ENCODE data around the gene TFAP2E. TPM values are rescaled to one million over a fixed set of nuclear protein-coding genes. Genes with fewer than 3 reads are reported as not detected.
A peak's percentile ranks its signal among the peaks of the same experiment; 100 is the strongest.

Gene TFAP2E
- total RNA-seq, 1 donor from 2014 or later = under 0.01 TPM

DNA sequence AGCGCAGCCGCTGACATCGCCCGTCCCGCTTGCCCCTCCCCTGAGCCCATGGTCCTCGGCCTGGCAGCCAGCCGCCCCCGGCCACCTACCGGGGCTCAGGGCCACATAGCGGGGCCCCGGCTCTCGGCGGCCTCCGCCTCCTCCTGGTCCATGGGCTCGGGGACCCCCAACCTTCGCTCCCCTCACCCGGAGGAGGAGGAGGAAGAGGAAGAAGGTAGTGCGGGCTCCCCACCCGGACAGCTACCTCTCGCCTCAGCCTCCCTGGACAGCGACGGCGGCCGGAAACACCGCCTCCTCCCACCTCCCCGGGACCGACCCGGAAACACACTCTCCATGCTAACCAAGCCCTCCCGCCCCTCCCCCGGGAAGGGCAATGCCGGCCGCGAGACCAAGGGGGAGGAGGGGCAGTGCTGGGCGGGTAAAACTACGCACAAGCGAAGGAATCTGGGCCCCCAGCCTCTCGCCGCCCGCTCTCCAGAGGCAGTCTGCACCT is 15.9 kb upstream of the TFAP2E start, which contains the start of gene KIAA0319L:
TSS of gene KIAA0319L (minus strand) at position 286 of the 493 bp plus-strand sequence. CDS start 2,912 bp downstream, outside the sequence.
- peak; percentile 59 to 66 for DNase-seq (ENCODE audit: low read depth in 2 of 2)

DNA sequence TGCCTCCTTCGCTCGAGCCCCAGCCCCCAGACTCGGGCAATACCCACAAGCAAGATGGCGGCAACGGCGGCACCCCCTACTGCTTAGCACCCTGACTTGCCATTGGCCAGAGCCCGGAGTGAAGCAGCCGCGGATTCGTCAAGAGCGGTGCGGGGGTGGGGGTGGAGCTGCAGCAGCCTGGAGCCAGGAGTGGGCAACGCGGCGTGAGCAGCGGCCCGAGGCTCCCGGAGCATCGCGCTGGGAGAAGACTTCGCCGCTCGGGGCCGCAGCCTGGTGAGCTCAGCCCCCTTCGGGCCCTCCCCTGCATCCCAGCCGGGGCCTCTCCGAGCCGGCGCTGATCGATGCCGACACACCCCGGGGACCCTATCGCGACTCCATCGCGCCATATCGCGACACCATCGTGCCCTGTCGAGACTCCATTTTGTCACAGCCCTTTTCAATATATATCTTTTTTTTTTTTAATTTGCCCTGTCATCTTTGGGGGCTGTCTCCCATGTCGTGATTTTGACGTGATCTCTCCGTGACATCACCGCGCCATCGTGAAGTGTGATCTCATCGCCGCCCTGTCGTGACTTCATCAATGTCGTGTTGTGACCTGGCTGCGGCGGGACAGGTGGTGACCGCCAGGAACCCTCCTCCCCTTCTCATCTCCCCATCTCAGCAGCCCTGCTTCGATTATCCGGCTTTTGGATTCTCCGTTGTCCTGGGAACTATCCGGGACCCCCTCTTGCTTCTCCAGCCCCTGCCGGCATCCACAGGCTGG is 15.3 kb upstream of the TFAP2E start, which contains the start of gene NCDN:
TSS of gene NCDN (plus strand) at position 189 of the 763 bp plus-strand sequence. CDS start at position 581, 392 bp downstream.
- DNase-seq (ENCODE audit: low read depth in 2 of 2) = peak; percentile 98 to 99

DNA sequence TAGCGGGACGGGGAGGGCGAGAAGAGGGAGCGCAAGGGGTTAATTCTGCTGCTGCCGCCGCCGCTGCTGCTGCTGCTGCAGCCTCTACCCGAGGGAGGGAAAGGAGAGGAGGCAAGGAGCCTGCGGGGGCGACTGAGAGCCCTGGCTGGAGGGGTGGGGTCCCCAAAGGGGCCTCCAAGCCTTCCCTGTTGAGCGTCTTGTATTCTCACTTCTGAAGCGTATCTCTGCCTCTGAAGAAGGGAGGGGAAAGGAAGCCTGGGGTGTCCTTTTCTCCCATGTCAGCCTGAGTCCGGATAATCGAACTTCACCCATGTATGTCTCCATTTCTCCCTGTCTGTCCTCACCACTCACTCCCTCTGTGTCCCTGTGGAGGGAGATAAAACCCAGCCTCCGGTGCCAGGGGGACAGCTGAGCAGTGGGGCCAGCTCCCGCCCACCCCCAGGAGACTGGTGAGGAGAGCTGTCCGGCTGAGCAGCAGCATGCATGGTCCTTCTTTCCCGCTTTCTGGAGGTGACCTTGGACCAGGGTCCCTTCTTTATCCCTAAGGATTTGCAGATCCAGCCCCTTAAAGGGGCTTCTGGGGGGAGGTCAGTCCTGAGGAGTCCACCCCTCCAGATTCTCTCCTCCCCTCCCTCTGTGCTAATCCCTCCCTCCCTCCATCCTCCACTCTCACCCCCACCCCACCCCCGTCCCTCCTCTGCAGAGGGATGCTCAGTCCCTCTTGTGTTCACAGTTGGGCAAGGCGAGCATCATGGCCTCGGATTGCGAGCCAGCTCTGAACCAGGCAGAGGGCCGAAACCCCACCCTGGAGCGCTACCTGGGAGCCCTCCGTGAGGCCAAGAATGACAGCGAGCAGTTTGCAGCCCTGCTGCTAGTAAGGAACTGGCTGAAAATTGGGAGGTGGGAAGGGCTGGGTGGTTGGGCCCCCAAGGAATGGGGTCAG is 14.5 kb upstream of the TFAP2E start:
- DNase-seq (ENCODE audit: low read depth in 2 of 2) = no peak

DNA sequence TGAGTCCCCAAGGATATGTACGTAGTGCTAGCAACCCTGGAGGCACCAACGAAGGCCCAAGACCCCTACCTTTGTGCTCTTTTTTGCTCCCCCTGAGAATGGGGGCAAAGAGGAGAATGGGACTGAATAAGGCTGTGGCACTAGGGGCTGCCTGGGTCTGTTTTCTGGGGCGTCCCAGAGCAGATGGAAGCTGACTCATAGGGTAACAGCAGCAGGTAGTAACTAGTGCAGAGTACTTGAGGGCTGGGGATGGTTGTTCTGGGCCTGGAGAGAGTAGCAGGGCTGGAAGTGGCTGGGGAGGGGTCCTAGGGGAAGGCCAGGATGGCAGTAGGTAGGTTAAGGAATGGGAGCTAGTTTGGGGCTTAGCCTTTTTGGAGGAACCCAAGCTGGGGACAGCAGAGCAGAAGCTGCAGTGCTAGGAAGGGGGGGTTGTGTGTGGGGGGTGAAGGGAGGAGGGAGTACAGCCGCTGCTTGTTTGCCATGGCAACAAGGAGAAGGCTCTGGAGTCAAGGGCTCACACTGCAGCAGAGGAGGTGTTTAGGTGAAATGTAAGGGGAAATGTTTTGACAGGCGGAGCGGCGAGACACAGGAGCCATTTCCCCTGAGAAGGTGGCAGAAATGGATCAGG is 13.7 kb upstream of the TFAP2E start:
- DNase-seq (ENCODE audit: low read depth in 2 of 2) = no peak

DNA sequence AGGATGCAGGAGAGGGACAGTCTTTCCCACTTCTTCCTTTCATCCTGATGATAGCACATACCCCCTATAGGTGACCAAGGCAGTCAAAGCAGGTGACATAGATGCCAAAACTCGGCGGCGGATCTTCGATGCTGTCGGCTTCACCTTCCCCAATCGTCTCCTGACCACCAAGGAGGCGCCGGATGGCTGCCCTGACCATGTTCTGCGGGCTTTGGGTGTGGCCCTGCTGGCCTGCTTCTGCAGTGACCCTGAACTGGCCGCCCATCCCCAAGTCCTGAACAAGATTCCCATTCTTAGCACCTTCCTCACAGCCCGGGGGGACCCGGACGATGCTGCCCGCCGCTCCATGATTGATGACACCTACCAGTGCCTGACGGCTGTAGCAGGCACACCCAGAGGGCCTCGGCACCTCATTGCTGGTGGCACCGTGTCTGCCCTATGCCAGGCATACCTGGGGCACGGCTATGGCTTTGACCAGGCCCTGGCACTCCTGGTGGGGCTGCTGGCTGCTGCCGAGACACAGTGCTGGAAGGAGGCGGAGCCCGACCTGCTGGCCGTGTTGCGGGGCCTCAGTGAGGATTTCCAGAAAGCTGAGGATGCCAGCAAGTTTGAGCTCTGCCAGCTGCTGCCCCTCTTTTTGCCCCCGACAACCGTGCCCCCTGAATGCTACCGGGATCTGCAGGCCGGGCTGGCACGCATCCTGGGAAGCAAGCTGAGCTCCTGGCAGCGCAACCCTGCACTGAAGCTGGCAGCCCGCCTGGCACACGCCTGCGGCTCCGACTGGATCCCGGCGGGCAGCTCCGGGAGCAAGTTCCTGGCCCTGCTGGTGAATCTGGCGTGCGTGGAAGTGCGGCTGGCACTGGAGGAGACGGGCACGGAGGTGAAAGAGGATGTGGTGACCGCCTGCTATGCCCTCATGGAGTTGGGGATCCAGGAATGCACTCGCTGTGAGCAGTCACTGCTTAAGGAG is 12.6 kb upstream of the TFAP2E start:
- DNase-seq (ENCODE audit: low read depth in 2 of 2) = no peak

DNA sequence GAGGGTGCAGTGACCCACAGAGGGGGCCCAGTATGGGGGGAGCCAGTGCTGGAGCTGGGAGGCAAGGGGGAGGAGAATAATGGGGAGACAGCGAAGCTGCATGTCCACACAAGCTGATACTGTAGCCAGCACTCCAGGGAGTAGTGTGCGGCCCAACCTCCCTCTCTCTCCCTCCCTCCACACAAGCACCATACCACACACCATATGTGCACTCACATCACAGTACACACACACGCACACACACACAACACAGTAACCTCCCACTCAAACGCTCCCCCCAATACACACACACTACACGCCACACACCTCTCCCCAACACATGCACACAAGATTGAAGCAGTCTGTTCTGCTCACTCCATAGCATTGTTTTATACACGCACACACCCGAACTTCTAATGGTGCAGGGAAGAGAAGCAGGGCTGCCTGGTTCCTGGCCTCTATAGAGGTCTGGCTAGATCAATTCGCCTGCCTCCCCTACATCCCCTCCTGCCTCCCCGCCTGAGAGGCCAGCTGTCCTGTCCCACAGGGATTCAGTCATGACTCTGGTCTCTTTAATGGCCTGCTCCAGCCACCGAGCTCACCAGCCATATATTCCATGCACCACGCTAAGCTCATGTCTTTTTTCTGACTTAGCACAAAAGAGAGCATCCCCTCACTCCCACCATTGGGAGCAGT is 11.7 kb upstream of the TFAP2E start:
- DNase-seq (ENCODE audit: low read depth in 2 of 2) = no peak

DNA sequence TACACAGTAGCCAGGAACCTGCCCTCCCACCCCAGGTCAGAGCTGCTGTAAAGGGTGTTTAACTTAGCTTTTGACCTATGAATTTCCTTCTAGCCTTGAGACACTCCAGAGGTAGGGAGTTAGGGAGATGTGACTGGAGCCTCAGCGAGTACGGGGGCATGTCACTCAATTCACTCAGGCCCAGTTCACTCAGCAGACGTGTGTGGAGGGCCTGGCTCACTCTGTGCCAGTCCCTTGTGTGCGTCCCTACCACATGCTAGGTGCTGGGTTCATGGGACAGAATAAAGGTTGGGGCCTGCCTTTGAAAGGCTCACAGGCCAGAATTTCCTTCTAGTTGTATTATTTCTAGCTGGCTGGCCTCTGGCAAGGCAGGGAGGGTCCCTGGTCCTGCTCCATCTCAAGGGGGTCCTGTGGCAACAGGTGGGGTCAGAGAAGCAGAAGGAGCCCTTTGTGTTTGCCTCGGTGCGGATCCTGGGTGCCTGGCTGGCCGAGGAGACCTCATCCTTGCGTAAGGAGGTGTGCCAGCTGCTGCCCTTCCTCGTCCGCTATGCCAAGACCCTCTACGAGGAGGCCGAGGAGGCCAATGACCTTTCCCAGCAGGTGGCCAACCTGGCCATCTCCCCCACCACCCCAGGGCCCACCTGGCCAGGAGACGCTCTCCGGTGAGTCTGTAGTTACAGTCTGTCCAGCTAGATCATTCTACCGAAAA is 11.0 kb upstream of the TFAP2E start:
- no peak for DNase-seq (ENCODE audit: low read depth in 2 of 2)

DNA sequence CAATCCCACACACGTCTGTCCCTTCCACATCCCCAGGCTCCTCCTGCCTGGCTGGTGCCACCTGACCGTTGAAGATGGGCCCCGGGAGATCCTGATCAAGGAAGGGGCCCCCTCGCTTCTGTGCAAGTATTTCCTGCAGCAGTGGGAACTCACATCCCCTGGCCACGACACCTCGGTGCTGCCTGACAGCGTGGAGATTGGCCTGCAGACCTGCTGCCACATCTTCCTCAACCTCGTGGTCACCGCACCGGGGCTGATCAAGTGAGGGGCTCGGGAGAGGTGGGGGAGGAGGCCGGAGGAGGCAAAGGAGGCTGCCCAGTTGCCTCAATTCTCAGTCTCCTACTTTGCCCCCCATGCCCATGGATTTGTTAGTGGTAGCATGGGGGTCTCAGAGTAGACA is 9.9 kb upstream of the TFAP2E start:
- no peak for DNase-seq (ENCODE audit: low read depth in 2 of 2)

DNA sequence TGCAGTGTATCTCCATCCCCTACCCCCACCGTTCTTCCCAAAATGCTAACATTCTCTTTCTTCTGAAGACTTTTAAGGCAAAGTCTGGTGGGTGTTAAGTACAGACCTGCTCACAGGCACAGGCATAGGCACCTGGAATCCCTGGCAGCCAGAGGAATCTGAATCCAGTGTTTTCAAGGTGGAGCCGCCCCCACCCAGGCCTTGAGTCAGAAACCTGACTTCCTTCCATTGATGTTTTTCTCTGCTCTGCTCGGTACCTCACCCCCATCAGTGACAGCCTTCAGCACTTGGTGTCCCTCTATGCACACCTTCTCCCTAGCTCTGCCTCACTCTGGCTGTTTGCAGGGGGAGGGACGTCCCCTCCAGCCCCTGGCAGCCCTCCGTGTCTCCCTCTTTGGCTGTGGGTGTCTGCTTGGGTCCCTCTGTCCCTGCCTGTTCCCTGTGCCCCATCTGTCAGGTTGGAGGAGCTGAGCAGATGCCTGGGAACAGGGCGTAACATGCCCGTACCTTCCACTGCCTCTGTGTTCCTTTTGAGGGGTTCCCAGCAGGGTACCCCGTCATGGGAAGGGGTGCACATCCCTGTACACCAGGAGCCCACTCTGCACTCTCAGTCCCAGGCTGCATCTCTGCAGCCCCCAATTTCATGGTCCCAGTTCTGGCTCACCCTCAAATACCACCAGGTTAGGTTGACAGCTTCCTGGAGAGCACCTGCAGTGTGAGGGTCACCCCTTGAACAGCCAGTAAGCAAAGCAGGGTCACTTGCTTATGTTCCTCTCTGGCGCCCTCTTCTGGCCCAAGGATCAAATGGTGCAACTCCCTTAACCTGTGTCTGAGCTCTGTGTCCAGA is 8.9 kb upstream of the TFAP2E start:
- DNase-seq (ENCODE audit: low read depth in 2 of 2) = peak; percentile 85 to 86

DNA sequence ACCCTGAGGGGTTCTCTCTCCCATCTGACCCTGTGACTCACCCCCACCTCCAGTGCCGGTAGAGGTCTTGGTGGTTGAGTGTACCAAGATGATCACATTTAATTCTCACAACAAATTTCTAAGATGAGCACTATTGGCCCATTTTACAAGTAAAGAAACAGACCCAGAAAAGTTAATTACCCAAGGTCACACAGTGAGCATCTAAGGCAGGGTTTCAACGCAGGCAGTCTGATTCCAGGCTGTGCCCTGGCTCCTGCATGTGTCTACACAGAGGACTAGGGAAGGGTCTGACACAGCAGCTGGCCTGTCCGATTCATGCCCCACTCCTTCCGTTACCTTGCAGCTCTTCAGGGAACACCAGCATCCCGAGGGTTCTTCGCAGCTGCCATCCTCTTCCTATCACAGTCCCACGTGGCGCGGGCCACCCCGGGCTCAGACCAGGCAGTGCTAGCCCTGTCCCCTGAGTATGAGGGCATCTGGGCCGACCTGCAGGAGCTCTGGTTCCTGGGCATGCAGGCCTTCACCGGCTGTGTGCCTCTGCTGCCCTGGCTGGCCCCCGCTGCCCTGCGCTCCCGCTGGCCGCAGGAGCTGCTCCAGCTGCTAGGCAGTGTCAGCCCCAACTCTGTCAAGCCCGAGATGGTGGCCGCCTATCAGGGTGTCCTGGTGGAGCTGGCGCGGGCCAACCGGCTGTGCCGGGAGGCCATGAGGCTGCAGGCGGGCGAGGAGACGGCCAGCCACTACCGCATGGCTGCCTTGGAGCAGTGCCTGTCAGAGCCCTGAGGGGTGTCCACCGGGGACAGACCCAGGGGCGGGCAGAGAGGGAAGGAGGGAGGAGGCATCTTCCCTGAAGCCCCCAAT is 8.0 kb upstream of the TFAP2E start:
- no peak for DNase-seq (ENCODE audit: low read depth in 2 of 2)

DNA sequence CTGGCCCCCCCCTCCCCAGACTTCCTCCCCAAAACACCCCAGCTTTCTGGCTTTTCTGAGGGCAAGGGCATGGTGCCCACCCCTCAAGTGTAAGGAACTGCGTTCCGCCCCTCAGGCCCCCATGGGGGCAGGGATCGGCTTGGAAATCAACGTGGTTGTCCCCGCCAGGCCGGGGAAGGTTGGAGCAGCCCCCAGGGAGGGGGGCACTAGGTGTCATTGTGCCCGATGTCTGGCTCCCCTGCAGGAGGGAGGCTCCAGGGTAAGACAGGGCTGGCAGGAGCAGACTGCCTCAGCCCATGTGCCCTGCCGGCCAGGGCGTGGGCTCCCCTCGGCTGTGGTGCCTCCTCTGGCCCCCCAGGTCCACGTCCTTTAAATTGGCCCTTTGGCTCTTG is 7.4 kb upstream of the TFAP2E start:
- no peak for DNase-seq (ENCODE audit: low read depth in 2 of 2)

DNA sequence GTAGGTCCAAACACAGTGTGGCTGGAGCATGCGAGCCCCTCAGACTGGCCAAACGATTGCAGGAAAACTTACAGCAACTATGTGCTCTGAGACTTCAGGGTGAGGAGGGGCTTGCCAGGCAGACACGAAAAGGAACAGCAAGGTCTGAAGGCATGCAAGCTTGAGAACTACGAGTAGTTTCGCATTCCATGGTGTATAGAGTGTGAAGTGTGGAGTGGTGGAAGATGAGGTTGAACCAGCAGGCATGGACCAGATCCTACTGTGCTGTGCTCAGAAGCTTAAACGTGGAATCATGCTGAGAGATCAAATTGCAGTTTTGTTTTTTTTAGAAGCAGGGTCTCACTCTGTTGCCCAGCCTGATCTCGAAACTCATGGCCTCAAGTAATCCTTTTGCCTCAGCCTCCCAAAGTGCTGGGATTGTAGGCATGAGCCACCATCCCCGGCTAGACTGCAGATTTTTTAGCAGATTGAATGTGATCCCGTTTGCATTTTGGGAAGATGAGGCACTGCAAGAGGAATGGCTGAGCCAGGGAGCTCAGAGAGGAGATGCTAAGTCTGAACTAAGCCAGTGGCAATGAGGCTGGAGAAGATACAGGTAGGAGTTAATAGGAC is 5.1 kb upstream of the TFAP2E start:
- DNase-seq (ENCODE audit: low read depth in 2 of 2) = no peak

DNA sequence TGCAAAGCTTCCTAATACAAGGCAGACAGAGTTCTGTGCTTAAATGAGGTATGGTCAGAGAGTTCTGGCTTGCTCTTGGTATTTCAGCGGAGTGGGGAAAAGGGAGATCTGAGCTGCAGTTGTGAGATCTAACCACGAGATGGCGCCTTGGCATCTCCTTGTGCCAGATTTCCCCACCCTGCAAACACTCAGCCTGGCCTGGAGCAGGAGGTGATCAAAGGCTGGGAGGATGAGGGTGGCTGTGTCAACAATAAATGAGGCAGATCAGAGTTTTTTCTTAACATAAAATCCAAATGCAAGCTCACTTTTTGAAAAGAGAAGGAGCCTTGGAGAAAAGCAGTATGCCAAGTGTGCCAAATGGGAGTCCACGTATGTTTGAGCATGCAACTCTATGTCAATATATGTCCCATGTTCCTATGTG is 4.1 kb upstream of the TFAP2E start:
- DNase-seq (ENCODE audit: low read depth in 2 of 2) = peak; percentile 66 to 80

DNA sequence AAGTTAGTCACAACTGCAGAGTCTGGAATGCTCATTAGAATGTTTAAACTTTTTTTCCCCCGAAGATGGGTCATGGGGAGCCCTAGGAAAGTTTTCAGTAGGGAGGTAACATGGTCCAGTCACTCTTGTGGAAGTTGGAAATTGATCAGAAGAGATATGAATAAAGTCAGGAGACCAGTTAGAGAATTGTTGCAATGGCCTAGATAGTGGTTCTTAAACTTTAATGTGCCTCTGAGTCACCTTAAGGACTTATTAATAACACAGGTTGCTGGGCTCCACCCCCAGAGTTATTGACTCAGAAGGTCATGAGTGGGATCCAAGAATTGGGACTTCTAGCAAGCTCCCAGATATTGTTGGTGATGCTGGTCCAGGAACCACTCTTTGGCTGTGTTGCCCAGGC is 3.2 kb upstream of the TFAP2E start:
- DNase-seq (ENCODE audit: low read depth in 2 of 2) = no peak

DNA sequence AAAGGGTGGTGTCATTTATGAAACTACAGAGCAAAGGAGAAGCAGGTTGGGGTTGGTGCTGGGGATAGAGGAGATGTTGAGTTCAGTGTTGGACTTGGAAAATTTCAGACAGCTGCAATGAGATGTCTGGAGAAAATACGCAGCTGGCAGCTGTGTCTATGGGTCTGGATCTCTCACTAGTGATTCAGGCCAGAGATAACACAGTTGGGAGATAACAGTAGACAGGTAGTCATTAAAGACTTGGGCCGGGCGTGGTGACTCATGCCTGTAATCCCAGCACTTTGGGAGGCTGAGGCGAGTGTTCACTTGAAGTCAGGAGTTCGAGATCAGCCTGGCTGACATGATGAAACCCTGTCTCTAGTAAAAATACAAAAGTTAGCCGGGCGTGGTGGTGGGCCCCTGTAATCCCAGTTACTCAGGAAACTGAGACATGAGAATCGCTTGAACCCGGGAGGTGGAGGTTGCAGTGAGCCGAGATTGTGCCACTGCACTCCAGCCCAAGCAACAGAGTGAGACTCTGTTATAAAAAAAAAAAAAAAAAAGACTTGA is 2.5 kb upstream of the TFAP2E start:
- no peak for DNase-seq (ENCODE audit: low read depth in 2 of 2)

DNA sequence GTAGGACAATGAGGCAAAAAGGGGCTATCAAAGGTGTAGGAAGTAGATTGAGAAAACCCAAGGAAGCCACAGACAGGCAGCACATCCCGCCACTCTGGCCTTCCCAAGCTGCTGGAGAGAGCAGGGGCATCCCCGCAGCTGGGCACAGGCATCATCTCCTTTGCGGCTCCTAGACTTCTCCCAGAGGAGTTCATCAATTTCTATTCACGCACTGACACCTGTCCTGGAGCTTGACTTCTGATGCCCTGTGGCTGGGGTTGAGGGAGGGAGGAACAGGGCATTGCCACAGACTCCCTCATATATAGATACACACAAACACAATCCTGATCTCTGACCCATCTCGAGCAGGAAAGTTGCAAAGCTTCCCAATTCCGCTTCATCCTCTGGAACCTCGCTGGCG is 1.9 kb upstream of the TFAP2E start:
- DNase-seq (ENCODE audit: low read depth in 2 of 2) = no peak

DNA sequence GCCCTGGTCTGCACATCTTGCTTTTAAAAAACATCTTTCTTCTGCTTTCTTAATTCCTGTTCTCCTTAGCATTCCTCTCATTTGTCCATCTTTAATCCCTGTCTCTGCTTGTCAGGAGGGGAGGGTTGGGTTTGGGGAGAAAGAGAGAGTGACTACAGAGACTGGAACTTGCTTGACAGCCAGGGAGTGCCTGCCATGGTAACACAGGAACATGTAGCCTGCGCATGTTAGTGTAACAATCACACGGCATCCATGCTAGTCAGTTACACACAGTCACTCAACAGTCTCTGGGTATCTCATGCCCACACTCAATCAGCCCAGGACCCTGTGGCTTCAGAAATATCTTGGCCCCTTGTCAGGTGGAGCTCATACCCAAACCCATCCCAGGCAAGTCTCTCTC is 818 bp upstream of the TFAP2E start:
- DNase-seq (ENCODE audit: low read depth in 2 of 2) = no peak

All from lung microvascular endothelial cell (primary cell).